Activated CD4-positive, alpha-beta T cell treated with anti-CD3 and anti-CD28 coated beads for 1 hour (primary cell): ENCODE measurements around the gene TTC28.
"Not testable (repeated sequence)": the region's sequence is repeated elsewhere in the genome, so short reads cannot be mapped to it uniquely, and the experiment has no call there.

Experiments used
- DNase-seq: peaks from one replicate; pipeline ENCODE4 v3.0.0-alpha.2; 2020

Gene TTC28

GRCh38 chr22:28077166-28077565 lies 602.5 kb downstream of the TTC28 start:
- no peak for DNase-seq

DNA sequence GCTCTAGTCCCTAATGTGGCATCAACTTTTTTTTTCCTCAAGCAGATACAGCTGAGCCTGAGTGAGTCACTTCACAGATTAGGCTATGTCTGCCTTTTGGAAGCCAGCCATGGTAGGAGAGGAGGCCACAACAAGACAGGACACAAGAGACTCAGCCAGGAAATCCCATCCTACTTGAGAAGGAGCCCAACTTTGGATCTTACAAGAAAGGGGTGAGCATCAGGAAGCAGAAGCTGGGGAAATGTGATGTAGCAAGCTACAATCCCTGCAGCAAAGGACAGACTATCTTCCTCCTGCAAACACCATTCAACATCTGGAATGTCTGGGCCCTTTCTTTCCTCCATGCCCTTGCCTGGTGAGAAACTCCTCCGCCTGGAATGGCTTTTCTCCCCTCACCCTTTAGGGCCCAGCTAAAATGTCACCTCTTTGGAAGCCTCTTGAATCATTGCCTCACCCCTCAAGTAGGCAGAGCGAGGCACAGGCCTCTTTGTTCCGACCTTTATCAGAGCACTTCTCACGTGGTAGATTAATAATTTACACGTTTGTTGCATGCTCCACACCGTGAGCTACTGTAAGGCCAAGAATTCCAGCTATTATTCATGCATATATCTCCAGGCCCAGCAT lies 604.2 kb downstream of the TTC28 start:
- DNase-seq = no peak

DNA sequence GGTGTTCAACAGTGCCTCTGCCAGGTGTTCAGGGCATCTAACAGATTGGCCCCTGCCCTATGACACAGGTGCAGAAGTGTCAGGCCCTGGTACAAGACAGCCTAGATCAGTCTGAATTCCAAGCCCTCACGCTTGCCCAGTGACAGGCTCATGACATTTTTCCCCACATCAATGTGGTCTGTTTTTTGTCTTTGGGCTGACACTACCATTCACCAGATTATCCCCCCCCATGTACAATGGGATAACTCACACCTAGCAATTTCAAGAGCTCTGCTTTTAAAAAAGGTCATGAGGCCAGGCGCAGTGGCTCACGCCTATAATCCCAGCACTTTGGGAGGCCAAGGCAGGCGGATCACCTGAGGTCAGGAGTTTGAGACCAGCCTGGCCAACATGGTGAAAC lies 605.1 kb downstream of the TTC28 start:
- no peak for DNase-seq

DNA sequence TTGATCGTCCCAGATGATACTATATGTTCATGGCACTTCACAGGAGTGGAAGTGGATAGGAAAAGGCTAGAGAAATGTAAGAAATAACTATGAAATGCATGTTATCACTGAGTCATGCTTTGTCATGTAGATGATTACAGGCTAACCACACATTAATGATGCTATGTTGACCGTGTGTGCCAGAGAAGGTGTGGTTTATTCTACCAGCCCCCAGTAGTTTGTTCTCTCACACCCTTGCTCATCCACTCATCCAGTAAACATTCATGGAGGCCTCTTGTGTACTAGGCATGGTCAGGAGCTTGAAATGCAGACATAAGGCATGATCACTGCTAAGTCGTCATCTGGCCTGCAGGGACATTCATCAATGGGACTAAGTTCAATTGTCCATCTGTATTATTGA lies 607.6 kb downstream of the TTC28 start:
- no peak for DNase-seq

DNA sequence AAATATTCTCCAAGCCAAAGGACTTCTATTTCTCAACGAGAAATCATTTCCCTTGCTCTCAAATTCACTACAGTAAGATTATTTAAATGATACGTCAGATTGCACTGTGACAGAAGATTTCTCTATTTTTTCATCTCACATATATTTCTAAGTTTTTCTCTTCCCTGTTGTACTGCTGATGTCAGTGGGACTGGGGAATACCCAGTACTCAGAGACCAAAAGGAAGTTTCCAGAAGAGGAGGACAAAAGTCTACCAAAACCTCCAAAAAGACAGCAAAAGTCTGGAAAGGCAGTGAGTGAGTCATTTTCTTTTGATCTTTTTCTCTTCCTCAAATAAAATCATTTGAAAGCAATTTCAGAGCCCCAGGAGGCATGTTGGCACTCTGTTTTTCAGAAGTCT lies 610.8 kb downstream of the TTC28 start:
- DNase-seq = no peak

- no peak for DNase-seq
Observed at GRCh38 chr22:28064920-28065319, 614.7 kb downstream of the TTC28 start.

GRCh38 chr22:28063656-28064055 lies 616.0 kb downstream of the TTC28 start:
- DNase-seq = no peak

DNA sequence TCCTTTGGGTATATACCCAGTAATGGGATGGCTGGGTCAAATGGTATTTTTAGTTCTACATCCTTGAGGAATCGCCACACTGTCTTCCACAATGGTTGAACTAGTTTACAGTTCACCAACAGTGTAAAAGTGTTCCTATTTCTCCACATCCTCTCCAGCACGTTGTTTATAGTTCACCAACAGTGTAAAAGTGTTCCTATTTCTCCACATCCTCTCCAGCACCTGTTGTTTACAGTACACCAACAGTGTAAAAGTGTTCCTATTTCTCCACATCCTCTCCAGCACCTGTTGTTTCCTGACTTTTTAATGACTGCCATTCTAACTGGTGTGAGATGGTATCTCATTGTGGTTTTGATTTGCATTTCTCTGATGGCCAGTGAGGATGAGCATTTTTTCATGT lies 619.0 kb downstream of the TTC28 start:
- DNase-seq = not testable (repeated sequence)

- DNase-seq = no peak
Observed at GRCh38 chr22:28058036-28058435, 621.6 kb downstream of the TTC28 start.

DNA sequence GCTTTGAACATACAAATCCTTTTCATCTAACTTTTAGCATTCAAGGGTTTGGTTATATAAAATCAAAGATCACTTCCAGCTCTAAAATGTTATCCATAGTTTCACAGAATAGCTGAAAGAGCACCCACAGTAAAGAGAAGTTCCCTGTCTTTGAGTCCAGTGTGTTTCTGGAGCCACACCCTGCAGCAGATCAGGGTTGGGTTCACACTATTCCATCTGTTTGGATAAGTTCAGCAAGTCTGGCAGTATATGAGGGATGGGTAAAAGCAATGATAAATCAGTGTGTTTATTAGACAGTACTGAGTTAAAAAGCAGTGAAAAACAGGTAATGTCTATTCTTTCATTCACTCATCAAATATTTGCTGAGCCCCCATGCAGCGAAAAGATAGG lies 624.8 kb downstream of the TTC28 start:
- DNase-seq = no peak

- DNase-seq = no peak
Observed at GRCh38 chr22:28053896-28054818, 625.5 kb downstream of the TTC28 start.

DNA sequence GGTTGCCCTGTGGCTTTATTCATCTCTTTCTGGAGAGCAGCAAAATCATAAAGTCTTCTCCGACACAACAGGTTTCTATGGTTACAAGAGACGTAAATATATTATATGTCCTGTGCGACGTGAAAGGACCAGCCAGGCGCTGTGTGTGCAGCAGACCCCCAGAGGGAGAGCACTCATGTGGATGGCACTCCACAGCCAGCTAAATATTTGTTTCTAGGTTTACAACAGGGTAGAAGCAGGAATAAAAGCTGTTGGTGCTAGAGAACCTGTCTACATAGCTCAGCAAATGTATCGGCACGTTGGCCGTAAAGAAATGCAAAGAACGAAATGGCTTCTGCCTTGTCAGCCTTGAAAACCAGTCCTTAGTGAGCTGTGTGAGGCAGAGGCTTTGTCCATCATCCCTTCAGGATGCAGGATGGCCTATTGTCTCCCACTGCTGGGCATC lies 626.8 kb downstream of the TTC28 start:
- DNase-seq = no peak

GRCh38 chr22:28051787-28052356 lies 627.8 kb downstream of the TTC28 start:
- DNase-seq = no peak

GRCh38 chr22:28051091-28051786 lies 628.4 kb downstream of the TTC28 start:
- DNase-seq = no peak

- DNase-seq = no peak
Observed at GRCh38 chr22:28048529-28048928, 631.1 kb downstream of the TTC28 start.

DNA sequence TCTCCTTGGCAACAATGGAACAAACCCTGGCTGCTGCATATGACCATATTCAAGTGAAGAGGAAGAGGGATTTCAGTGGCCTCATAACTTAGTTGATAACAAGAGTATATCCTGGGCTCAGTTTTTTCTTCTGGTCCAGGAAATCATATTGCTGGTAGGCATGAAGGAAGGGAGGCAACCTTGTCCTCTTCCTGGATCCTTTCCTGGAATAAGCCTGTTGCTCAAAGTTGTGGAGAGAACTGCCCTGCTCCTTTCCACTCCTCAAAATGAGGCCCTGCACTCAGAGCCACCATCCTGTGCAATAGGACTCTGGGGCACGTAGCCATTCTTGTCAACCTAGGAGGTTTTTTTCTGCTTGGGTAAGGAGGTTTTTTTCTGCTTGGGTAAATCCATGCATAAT lies 631.9 kb downstream of the TTC28 start:
- DNase-seq = no peak

DNA sequence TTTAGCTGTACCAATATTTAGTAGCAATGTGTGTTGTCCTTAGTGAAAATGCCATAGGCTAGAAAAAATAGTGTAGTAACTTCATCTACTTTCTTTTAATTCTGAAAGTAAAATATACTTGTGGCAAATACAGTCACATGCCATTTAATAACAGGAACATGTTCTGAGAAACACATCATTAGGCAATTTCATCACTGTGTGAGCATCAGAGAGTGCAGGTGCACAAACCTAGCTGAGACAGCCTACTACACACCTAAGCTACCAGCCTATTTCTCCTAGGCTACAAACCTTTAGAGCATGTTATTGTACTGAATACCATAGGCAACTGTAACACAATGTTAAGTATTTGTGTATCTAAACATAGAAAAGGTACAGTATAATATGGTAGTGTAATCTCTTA lies 633.5 kb downstream of the TTC28 start:
- DNase-seq = no peak

- DNase-seq = no peak
Observed at GRCh38 chr22:28044546-28045173, 635.0 kb downstream of the TTC28 start.

GRCh38 chr22:28043266-28043665 lies 636.4 kb downstream of the TTC28 start:
- no peak for DNase-seq

DNA sequence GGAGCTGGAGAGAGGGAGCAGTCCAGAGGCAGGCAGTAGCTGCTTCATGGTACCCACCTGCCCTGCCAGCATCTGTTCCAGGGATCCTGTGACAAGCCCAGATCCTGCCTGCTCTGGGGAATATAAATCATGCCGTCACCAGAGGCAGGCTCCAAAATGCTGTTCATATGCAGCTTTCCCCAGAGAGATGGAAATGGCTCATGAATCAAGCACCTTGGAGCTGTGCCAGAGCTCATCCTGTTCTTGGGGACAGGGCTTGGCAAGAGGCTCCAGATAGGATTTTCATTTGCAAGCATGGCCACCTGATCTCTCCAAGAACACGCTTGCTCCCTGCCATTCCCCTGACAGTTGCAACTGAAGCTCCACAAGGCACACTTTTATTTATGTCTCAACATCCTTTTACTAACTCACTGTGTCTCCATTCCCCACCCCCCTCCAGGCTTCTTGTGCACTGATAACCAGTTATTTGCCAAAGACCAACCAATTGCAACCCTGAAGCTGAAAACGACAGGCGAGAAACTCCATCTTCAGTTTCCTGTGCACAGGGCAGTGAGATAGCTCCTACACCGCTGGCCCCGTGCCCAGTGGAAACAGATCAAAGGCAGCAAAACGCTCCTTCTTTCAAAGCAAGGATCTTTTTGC lies 644.8 kb downstream of the TTC28 start:
- no peak for DNase-seq

DNA sequence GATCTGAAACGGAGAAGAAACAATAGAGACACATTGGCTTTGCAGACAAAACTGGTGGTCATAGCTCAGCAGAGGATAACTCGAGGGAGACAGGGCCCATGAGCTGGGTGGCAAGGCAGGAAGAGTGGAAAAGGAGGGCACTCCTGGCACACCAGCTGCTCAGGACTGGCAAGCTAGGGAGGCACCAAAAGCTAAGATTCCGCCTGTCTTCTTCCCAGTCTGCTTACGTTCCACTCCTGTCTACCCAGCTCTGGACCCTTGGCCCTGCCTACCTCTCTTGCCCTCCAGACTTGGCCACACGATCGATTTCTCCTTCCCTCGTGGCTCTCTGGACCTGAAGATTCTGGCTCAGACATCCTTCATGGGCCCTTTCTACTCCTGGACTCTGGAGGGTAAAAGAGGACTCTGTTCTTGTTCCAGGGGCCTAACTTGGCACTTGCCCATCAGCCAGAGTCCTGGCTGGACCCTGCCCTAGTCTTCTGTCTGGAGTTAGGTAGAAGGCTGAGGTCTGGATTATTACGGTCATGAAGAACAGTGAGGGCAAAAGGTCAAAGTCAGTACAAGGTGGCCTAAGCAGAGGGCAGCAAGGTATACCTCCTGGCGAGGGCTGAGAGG lies 645.4 kb downstream of the TTC28 start:
- no peak for DNase-seq

GRCh38 chr22:28032861-28033260 lies 646.8 kb downstream of the TTC28 start:
- DNase-seq = no peak
